Measurements from ENCODE around the gene LRRC7. TPM values are rescaled to one million over a fixed set of nuclear protein-coding genes. Genes with fewer than 3 reads are reported as not detected.

The LRRC7 gene
- total RNA-seq, 4 donors from 2014 or later: 0.11 to 0.88 (median 0.36) TPM

DNA sequence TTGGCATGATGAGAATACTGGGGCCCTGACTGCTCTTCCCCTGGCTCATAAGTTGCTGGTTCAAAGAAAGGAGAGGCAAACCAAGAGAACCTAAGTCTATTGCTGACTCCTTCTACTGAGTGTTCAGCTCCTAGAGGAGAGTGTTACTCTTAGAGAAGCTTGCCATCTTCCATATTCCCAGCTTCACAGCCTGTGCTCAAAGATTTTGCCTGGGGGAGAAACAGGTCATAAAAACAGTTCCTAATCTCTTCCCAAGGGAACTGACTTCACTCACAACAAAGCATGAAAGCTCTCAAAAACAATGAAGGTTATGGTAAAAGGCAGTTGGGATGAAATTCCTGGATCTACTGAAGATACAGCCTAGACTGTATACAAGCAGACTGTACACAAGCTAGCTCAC lies 600.6 kb downstream of the LRRC7 start:
- TF ChIP-seq, protein P1, sequence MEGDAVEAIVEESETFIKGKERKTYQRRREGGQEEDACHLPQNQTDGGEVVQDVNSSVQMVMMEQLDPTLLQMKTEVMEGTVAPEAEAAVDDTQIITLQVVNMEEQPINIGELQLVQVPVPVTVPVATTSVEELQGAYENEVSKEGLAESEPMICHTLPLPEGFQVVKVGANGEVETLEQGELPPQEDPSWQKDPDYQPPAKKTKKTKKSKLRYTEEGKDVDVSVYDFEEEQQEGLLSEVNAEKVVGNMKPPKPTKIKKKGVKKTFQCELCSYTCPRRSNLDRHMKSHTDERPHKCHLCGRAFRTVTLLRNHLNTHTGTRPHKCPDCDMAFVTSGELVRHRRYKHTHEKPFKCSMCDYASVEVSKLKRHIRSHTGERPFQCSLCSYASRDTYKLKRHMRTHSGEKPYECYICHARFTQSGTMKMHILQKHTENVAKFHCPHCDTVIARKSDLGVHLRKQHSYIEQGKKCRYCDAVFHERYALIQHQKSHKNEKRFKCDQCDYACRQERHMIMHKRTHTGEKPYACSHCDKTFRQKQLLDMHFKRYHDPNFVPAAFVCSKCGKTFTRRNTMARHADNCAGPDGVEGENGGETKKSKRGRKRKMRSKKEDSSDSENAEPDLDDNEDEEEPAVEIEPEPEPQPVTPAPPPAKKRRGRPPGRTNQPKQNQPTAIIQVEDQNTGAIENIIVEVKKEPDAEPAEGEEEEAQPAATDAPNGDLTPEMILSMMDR (IDR thresholded peaks at IDR 0.05): no peak
- no peak for TF ChIP-seq POLR2A (IDR thresholded peaks at IDR 0.05)
- intact Hi-C loops (cut with DNase I; ENCODE audit: low total_unique reads): no loop called here
- H3K4me3 ChIP-seq (ENCODE audit: low read depth, poor library complexity, severe bottlenecking): no peak overlapping the region
- DNase-seq (ENCODE audit: low spot score in 2 of 2): no peak

DNA sequence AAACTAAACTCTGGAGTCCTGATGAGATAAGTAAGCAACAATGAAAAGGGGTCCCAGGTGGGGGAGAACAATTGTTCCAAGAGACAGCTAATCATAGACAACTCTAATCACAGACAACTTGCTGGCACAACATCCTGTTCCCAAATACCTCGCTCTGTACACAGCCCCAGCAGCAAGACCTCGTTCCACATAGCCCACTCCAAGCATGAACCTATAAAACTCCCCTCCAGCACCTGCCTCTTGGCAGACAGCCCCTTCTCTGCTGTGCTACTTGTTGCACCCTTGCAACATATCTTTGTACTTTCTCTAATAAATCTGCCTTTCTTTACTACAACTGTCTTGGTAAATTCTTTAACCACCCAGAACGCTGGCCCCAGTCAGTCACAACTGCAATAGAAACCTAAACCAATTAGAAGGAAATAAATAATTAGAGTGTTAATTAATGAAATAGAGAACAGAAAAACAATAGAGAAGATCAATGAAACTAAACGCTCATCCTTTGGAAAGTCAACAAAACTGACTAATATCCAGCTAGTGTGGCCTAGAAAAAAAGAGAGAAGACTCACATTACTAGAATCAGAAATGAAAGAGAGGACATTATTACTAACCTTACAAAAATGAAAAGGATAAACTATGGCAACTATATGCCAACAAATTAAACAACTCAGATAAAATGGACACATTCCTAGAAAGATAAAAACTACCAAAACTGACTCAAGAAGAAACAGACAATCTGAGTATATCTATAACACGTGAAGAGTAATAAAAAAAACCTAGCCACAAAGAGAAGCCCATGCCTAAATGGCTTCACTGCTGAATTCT lies 601.5 kb downstream of the LRRC7 start:
- 90 to 95% methylated on average over 5 of the region's 5 CpGs for WGBS, 2 donors
- H3K4me3 ChIP-seq (ENCODE audit: low read depth, poor library complexity, severe bottlenecking): no peak overlapping the region
- intact Hi-C loops (cut with DNase I; ENCODE audit: low total_unique reads): no loop called here
- DNase-seq (ENCODE audit: low spot score in 2 of 2): no peak
- no peak for TF ChIP-seq POLR2A (IDR thresholded peaks at IDR 0.05)
- TF ChIP-seq, protein P1 (IDR thresholded peaks at IDR 0.05): no peak

DNA sequence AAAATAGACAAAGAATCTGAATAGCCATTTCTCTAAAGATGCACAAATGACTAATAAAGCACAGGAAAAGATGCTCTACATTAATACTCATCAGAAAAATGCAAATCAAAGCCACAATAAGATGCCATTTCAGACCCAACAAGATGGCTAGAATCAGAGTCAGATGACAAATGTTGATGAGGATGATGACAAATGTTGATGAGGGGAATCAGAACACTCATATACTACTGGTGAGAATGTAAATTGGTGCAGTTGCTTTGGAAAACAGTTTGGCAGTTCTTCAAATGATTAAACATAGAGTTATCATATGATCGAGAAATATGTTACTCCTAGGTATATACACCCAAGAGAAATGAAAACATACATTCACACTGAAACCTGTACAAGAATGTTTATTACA lies 603.8 kb downstream of the LRRC7 start:
- no peak for DNase-seq (ENCODE audit: low spot score in 2 of 2)
- H3K4me3 ChIP-seq (ENCODE audit: low read depth, poor library complexity, severe bottlenecking): no peak overlapping the region
- intact Hi-C loops (cut with DNase I; ENCODE audit: low total_unique reads): no loop called here
- 92 to 100% methylated on average over 1 of the region's 1 CpG for WGBS, 2 donors
- TF ChIP-seq POLR2A (IDR thresholded peaks at IDR 0.05): no peak
- TF ChIP-seq, protein P1 (IDR thresholded peaks at IDR 0.05): no peak
